K562 (cell line): ENCODE results near the gene CTDSPL. TPM values are rescaled to one million over a fixed set of nuclear protein-coding genes. Genes with fewer than 3 reads are reported as not detected.

Experiments
- FIP1L1 ChIP-seq: fragments of 200-400 bp; formaldehyde crosslinking; IDR thresholded peaks from 2 replicates; pipeline ENCODE4 v1.6.1; 2018; ENCODE audit warnings: mild to moderate bottlenecking, low read depth, low read length; ENCODE audit not compliant: poor library complexity, severe bottlenecking
- NFE2L1 ChIP-seq: fragments of 450-650 bp; IDR thresholded peaks from 2 replicates; pipeline ENCODE4 v1.6.1; 2016; ENCODE audit warnings: missing genetic modification characterization, low read depth, mild to moderate bottlenecking, missing compliant biosample characterization, moderate library complexity, borderline replicate concordance
- ZSCAN29 ChIP-seq: fragments of 450-650 bp; IDR thresholded peaks from 2 replicates; pipeline ENCODE4 v1.6.1; 2017
- polyA plus RNA-seq, 8 experiments: library from polyadenylated mRNA; depleted of rRNA in 4 of 8; stranded (reverse) in 5 of 8; unstranded in 3 of 8; fragments of >200 nt; fragmentation: Nextera tagmentation in 2 of 8; fragmentation: Illumina TruSeq in 1 of 8; extraction: Ambion mirVana in 2 of 8; extraction: Trizol in 1 of 8; gene quantifications; 2 replicates each; pipeline versions ENCODE4 v1.2.1 to v1.2.3, GENCODE V29; 2011 to 2014; ENCODE audit warnings: inconsistent platforms in 1 of 8, missing spikeins in 1 of 8
- total RNA-seq, 7 experiments: library from RNA; depleted of rRNA in 6 of 7; stranded (reverse); fragments of >200 nt in 6 of 7; fragmentation: Illumina TruSeq in 2 of 7; extraction: Trizol in 2 of 7; gene quantifications; 2 replicates each; pipeline versions ENCODE4 v1.2.1 to v1.2.3, GENCODE V29; 2011 to 2021; ENCODE audit warnings: low replicate concordance in 1 of 7
- TF ChIP-seq, protein P1 (sequence below): sonication (generic); formaldehyde crosslinking; IDR thresholded peaks from 2 replicates; pipeline ENCODE4 v1.8.0; 2022; ENCODE audit warnings: mild to moderate bottlenecking, low read depth, missing genetic modification reagents
- TF ChIP-seq, protein P2 (sequence below): IDR thresholded peaks from 2 replicates; pipeline ENCODE4 v1.6.1; 2014; ENCODE audit warnings: antibody characterized with exemption
- TF ChIP-seq, protein P3 (sequence below): fragments of 450-650 bp; IDR thresholded peaks from 2 replicates; pipeline ENCODE4 v1.6.1; 2016; ENCODE audit warnings: low read depth

The CTDSPL gene
- total and polyA plus RNA-seq, 9 of the 15 experiments (the other 6 are each of a cell fraction or from before 2014, with no cell fraction given), result 5.1 to 19.3 (median 11.3) TPM

DNA sequence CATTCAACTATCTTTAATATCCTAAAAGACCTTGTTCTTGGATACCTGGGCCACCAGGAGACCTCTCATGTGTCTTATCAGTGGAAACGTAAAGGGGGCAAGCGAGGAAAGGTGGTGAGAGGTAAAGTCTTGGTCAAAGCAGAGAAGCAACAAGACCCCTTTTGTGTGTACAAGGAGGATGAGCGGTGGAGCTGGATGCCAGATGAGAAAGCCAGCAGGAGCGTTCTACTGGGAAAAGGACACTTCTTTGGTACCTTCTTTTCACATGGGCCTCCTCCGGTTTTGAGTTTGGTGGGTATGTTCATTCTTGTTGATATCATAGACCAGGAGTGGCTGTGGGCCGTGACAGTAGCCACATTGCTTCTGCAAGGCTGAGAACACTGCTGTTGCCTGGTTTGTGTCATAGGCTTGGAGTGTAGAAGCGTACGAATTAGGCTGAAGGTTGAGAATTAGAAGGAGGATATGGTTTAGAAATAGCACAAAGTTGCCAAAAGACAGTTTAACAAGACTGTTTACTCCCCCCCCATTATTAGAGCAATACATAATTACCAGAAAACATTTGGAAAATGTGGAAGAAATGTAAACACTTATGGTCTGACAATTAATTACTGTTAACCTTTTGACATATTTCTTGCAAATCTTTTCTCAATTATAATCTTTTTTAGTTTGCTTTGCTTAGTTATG lies 82.1 kb downstream of the CTDSPL start (continued):
- TF ChIP-seq, protein P1, sequence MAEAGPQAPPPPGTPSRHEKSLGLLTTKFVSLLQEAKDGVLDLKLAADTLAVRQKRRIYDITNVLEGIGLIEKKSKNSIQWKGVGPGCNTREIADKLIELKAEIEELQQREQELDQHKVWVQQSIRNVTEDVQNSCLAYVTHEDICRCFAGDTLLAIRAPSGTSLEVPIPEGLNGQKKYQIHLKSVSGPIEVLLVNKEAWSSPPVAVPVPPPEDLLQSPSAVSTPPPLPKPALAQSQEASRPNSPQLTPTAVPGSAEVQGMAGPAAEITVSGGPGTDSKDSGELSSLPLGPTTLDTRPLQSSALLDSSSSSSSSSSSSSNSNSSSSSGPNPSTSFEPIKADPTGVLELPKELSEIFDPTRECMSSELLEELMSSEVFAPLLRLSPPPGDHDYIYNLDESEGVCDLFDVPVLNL, result no peak
- TF ChIP-seq ZSCAN29 (no peak), NFE2L1 (tag) (no peak), FIP1L1 (no peak)
- TF ChIP-seq, protein P2, sequence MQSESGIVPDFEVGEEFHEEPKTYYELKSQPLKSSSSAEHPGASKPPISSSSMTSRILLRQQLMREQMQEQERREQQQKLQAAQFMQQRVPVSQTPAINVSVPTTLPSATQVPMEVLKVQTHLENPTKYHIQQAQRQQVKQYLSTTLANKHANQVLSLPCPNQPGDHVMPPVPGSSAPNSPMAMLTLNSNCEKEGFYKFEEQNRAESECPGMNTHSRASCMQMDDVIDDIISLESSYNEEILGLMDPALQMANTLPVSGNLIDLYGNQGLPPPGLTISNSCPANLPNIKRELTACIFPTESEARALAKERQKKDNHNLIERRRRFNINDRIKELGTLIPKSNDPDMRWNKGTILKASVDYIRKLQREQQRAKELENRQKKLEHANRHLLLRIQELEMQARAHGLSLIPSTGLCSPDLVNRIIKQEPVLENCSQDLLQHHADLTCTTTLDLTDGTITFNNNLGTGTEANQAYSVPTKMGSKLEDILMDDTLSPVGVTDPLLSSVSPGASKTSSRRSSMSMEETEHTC, result no peak
- TF ChIP-seq, protein P3, sequence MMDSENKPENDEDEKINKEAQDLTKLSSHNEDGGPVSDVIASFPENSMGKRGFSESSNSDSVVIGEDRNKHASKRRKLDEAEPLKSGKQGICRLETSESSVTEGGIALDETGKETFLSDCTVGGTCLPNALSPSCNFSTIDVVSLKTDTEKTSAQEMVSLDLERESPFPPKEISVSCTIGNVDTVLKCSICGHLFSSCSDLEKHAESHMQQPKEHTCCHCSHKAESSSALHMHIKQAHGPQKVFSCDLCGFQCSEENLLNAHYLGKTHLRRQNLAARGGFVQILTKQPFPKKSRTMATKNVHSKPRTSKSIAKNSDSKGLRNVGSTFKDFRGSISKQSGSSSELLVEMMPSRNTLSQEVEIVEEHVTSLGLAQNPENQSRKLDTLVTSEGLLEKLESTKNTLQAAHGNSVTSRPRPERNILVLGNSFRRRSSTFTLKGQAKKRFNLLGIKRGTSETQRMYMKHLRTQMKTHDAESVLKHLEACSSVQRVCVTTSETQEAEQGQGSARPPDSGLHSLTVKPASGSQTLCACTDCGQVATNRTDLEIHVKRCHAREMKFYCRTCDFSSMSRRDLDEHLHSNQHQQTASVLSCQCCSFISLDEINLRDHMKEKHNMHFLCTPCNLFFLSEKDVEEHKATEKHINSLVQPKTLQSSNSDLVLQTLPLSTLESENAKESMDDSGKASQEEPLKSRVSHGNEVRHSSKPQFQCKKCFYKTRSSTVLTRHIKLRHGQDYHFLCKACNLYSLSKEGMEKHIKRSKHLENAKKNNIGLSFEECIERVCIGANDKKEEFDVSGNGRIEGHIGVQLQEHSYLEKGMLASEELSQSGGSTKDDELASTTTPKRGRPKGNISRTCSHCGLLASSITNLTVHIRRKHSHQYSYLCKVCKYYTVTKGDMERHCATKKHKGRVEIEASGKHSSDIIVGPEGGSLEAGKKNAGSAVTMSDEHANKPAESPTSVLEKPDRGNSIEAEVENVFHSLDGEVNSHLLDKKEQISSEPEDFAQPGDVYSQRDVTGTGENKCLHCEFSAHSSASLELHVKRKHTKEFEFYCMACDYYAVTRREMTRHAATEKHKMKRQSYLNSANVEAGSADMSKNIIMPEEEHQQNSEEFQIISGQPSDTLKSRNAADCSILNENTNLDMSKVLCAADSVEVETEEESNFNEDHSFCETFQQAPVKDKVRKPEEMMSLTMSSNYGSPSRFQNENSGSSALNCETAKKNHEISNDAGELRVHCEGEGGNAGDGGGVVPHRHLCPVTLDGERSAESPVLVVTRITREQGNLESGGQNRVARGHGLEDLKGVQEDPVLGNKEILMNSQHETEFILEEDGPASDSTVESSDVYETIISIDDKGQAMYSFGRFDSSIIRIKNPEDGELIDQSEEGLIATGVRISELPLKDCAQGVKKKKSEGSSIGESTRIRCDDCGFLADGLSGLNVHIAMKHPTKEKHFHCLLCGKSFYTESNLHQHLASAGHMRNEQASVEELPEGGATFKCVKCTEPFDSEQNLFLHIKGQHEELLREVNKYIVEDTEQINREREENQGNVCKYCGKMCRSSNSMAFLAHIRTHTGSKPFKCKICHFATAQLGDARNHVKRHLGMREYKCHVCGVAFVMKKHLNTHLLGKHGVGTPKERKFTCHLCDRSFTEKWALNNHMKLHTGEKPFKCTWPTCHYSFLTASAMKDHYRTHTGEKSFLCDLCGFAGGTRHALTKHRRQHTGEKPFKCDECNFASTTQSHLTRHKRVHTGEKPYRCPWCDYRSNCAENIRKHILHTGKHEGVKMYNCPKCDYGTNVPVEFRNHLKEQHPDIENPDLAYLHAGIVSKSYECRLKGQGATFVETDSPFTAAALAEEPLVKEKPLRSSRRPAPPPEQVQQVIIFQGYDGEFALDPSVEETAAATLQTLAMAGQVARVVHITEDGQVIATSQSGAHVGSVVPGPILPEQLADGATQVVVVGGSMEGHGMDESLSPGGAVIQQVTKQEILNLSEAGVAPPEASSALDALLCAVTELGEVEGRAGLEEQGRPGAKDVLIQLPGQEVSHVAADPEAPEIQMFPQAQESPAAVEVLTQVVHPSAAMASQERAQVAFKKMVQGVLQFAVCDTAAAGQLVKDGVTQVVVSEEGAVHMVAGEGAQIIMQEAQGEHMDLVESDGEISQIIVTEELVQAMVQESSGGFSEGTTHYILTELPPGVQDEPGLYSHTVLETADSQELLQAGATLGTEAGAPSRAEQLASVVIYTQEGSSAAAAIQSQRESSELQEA, result no peak
